Stimulated activated CD4-positive, alpha-beta T cell treated with anti-CD3 and anti-CD28 coated beads, Interleukin-1b, Interleukin-23, amount 100 ng/mL, for 1 hour (primary cell): ENCODE data around the gene NEO1.

ENCODE experiments used
- DNase-seq, 2 donors: peaks; one replicate each; pipeline ENCODE4 v3.0.0-alpha.2; 2020; ENCODE audit warnings: low read depth in 2 of 2

NEO1 gene

GRCh38 chr15:73075160-73075859, 23.0 kb downstream of the NEO1 start:
- no peak for DNase-seq

- DNase-seq = no peak
Measured at GRCh38 chr15:73078291-73078690, 26.0 kb downstream of the NEO1 start.

GRCh38 chr15:73078722-73079121, 26.5 kb downstream of the NEO1 start:
- DNase-seq = no peak

- DNase-seq = no peak
Measured at GRCh38 chr15:73079565-73079964, 27.3 kb downstream of the NEO1 start.

- no peak for DNase-seq
Measured at GRCh38 chr15:73081321-73081958, 29.2 kb downstream of the NEO1 start.

GRCh38 chr15:73082812-73083211, 30.5 kb downstream of the NEO1 start:
- DNase-seq = no peak

- DNase-seq = no peak
Measured at GRCh38 chr15:73087098-73087497, 34.8 kb downstream of the NEO1 start.

- no peak for DNase-seq
Measured at GRCh38 chr15:73105064-73105463, 52.8 kb downstream of the NEO1 start.

- DNase-seq = no peak
Measured at GRCh38 chr15:73108676-73109075, 56.4 kb downstream of the NEO1 start.

- DNase-seq = no peak
Measured at GRCh38 chr15:73109765-73110164, 57.5 kb downstream of the NEO1 start.

- DNase-seq = no peak
Measured at GRCh38 chr15:73110201-73110600, 57.9 kb downstream of the NEO1 start.

GRCh38 chr15:73114064-73114463, 61.8 kb downstream of the NEO1 start:
- DNase-seq = no peak

- DNase-seq = no peak
Measured at GRCh38 chr15:73116164-73116563, 63.9 kb downstream of the NEO1 start.

- no peak for DNase-seq
Measured at GRCh38 chr15:73118055-73118454, 65.8 kb downstream of the NEO1 start.

- DNase-seq = no peak
Measured at GRCh38 chr15:73119478-73119877, 67.2 kb downstream of the NEO1 start.

GRCh38 chr15:73120269-73120668, 68.0 kb downstream of the NEO1 start:
- no peak for DNase-seq

GRCh38 chr15:73125219-73125618, 73.0 kb downstream of the NEO1 start:
- no peak for DNase-seq

GRCh38 chr15:73127302-73127936, 75.2 kb downstream of the NEO1 start:
- DNase-seq = no peak

GRCh38 chr15:73130830-73131229, 78.6 kb downstream of the NEO1 start:
- DNase-seq = no peak

- DNase-seq = no peak
Measured at GRCh38 chr15:73134196-73134595, 81.9 kb downstream of the NEO1 start.

- no peak for DNase-seq
Measured at GRCh38 chr15:73139041-73139743, 86.9 kb downstream of the NEO1 start.

GRCh38 chr15:73139744-73140553, 87.7 kb downstream of the NEO1 start:
- no peak for DNase-seq
